A549 treated with AZD9567 at 1 μM for 4 hours (cell line): ENCODE measurements around the gene GBP4. TPM values are rescaled to one million over a fixed set of nuclear protein-coding genes. Genes with fewer than 3 reads are reported as not detected.

Source experiments
- total RNA-seq: library from RNA; stranded (reverse); fragments of 200-300 nt; extraction: Qiagen RNA extraction; gene quantifications from 5 replicates; pipeline ENCODE4 v1.2.3, GENCODE V29; 2022; ENCODE audit not compliant: insufficient read depth

GBP4 gene, protein sequence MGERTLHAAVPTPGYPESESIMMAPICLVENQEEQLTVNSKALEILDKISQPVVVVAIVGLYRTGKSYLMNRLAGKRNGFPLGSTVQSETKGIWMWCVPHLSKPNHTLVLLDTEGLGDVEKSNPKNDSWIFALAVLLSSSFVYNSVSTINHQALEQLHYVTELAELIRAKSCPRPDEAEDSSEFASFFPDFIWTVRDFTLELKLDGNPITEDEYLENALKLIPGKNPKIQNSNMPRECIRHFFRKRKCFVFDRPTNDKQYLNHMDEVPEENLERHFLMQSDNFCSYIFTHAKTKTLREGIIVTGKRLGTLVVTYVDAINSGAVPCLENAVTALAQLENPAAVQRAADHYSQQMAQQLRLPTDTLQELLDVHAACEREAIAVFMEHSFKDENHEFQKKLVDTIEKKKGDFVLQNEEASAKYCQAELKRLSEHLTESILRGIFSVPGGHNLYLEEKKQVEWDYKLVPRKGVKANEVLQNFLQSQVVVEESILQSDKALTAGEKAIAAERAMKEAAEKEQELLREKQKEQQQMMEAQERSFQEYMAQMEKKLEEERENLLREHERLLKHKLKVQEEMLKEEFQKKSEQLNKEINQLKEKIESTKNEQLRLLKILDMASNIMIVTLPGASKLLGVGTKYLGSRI
- total RNA-seq = 0.01 to 0.08 TPM in 2 of 5 replicates, not detected in the others

DNA sequence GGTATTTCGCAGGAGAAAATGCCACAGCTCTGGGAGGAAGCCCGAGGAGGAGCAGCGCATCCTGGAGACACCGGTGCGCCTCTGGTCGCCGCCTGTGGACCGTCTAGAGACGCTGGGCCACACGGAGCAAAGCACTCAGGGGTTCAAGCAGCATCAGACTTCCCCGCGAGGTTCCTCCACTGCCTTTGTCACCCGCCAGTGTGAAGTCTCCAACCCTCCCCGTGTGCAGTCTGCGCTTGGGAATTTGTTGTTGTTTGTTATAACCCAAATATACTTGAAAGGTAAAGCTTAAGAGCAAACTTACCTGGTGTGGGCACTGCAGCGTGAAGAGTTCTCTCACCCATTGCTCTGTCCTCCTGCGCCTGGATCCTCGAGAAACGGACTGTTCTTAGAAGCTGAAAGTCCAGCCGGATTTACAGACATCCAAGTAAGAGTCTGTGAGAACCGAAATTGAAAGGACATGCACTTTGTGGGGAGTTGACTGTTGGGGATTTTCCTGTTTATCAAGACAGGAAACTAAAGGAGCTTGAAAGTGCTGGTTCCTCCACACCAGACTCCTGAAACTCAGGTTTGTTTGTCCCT is at the start of gene GBP4:
Gene GBP4, minus strand, starts transcription at position 452 of the 582 bp plus-strand sequence. Its CDS starts 108 bp downstream, at position 344.

DNA sequence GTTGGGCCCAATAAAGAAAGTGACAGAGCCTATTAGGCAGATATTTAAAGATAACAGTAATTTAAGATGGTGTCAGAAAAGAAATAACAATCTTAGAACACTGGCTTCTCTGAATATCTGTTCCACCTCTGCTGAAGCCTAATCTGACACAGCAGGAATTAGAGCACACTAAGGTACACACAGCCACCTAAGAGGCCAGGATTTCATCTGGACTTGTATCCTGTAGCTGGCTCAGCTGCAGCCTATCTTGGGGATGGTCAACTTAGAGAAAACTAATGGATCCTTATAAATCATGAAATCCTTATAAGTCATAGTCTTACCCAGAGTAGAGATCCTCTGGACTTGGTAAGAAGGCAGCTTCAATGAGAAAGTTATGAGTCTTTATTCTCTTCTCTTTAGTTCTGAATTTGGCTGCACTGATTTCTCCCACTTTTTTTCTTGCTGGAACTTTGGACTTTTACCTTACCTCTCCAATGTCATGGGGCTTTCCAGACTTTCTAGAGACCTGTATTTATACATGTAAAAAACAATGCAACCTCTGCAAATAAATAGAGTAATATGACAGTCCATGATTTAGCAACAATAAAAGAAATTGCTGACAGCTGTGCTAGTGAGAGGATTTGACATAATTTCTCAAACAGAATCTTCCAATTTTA is 23.0 kb downstream of the GBP4 start, which contains the start of gene GBP7:
Gene GBP7, minus strand, starts transcription at position 403 of the 656 bp plus-strand sequence. CDS start 4,068 bp downstream, outside the sequence.

Other genes starting within 250 kb of the GBP4 start
- gene KYAT3, start 206.3 kb downstream of the GBP4 start, total RNA-seq = 7.2 to 9.4 TPM (median 7.4 TPM) in 5 replicates
- 1.7 to 2.8 TPM (median 2.0 TPM) in 5 replicates for gene RBMXL1, start 206.3 kb downstream of the GBP4 start, total RNA-seq
- gene GBP3, start 176.1 kb downstream of the GBP4 start, total RNA-seq = 0.69 to 0.92 TPM (median 0.81 TPM) in 4 of 5 replicates, not detected in the other
- gene GBP1, start 133.7 kb downstream of the GBP4 start, total RNA-seq = 0.06 to 0.10 TPM (median 0.08 TPM) in 4 of 5 replicates, not detected in the other
- gene GBP2, start 72.8 kb downstream of the GBP4 start, total RNA-seq = 0.49 to 1.0 TPM (median 0.69 TPM) in 4 of 5 replicates, not detected in the other
- not detected in 5 replicates for gene GBP7, start 22.9 kb downstream of the GBP4 start, total RNA-seq
- 0.02 to 0.05 TPM (median 0.03 TPM) in 3 of 5 replicates, not detected in the others for gene GBP5, start 73.9 kb upstream of the GBP4 start, total RNA-seq
- not detected in 5 replicates for gene GBP6, start 165.1 kb upstream of the GBP4 start, total RNA-seq